Left lung (tissue), 10 donors: ENCODE data around the gene MACROD2. TPM values are rescaled to one million over a fixed set of nuclear protein-coding genes. Genes with fewer than 3 reads are reported as not detected.
A peak's percentile ranks its signal among the peaks of the same experiment; 100 is the strongest.

Experiments used
- ATAC-seq: fragments of 200-7000 bp; cut with Tn5 transposase; one replicate; pipeline ENCODE4 v1.9.1; 2020; ENCODE audit warnings: moderate library complexity
- DNase-seq, 4 donors: peaks; one replicate each; pipeline ENCODE4 v3.0.0-alpha.2; 2013 to 2020
- H3K27ac ChIP-seq, 2 donors: fragments of 200-600 bp; sonication (generic) in 1 of 2; one replicate each; pipeline versions ENCODE4 v1.5.0 to v1.8.0; 2020 to 2021
- H3K27me3 ChIP-seq, 2 donors: fragments of 200-600 bp; sonication (generic) in 1 of 2; one replicate each; pipeline versions ENCODE4 v1.5.0 to v1.8.0; 2020 to 2021
- H3K36me3 ChIP-seq, 2 donors: fragments of 200-600 bp; sonication (generic) in 1 of 2; one replicate each; pipeline versions ENCODE4 v1.5.0 to v1.8.0; 2020 to 2021
- H3K4me1 ChIP-seq, 2 donors: fragments of 200-600 bp; one replicate each; pipeline ENCODE4 v1.8.0; 2021
- H3K4me3 ChIP-seq, 2 donors: fragments of 200-600 bp; sonication (generic) in 1 of 2; one replicate each; pipeline versions ENCODE4 v1.5.0 to v1.8.0; 2020 to 2021; ENCODE audit warnings: mild to moderate bottlenecking in 1 of 2
- H3K9me3 ChIP-seq, 2 donors: fragments of 200-600 bp; sonication (generic) in 1 of 2; one replicate each; pipeline versions ENCODE4 v1.5.0 to v1.8.0; 2020 to 2021
- intact Hi-C, 2 donors: fragments of 100-400 bp; cut with DNase I; formaldehyde crosslinking; loops; one replicate each; pipeline versions ENCODE4 v1.11.2 to v1.14.2; 2022
- polyA plus RNA-seq, 6 donors: library from polyadenylated mRNA; unstranded; fragments of 120-200 nt; gene quantifications; one replicate each; pipeline ENCODE4 v1.2.1, GENCODE V29; 2013; ENCODE audit not compliant: insufficient read length in 6 of 6
- total RNA-seq, 2 donors: library from RNA; stranded (reverse); fragmentation: NEBNext Ultra II Directional; extraction: Animal tissue kit (Norgen Biotek cat#: 25700); gene quantifications; one replicate each; pipeline ENCODE4 v1.2.1, GENCODE V29; 2021
- TF ChIP-seq, protein P1 (sequence below), 2 donors: fragments of 200-600 bp; sonication (generic) in 1 of 2; IDR thresholded peaks; one replicate each; pipeline versions ENCODE4 v1.5.0 to v1.8.0; 2021; ENCODE audit warnings: antibody characterized with exemption in 2 of 2
- donor health status: DM: no; HTN: yes; CAD: no.
- donor health status: DM: no; HTN: no; CAD: no.

The MACROD2 gene
- total and polyA plus RNA-seq, 8 donors: 6.1 to 23.6 (median 8.9) TPM

DNA sequence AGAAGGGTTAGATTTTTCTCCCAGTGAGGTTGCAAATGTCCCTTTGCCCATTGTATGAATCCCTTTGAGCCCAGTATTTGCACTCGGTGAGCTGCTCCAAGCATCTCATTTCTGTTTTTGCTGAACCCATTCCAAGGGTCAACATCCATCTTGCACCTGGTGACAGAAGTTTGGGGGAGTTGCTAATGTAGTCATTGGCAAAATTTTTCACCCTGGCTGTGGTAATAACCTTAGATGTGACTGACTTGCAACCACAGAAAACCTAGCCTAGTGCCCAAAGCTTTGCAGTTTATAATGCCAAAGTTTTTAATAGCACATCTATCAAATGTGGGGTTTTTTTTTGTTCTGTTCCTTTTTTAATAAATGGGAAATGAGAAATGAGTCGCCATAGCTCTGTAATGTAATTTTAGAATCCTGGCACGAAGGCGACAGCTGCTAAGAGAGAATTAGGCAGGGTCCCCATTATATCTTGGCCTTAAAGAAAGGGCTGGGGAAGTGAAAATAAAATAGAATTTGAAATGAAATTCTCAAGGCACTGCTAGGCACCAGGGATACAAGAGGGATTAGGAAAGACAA lies 1895.2 kb downstream of the MACROD2 start:
- H3K9me3 ChIP-seq: no peaks in the 10 kb centered on the region
- no peak overlapping the region for H3K4me3 ChIP-seq
- H3K4me1 ChIP-seq: no peaks in the 10 kb centered on the region
- DNase-seq (no peak), ATAC-seq (no peak)
- H3K36me3 ChIP-seq: no peaks in the 10 kb centered on the region
- TF ChIP-seq, protein P1, sequence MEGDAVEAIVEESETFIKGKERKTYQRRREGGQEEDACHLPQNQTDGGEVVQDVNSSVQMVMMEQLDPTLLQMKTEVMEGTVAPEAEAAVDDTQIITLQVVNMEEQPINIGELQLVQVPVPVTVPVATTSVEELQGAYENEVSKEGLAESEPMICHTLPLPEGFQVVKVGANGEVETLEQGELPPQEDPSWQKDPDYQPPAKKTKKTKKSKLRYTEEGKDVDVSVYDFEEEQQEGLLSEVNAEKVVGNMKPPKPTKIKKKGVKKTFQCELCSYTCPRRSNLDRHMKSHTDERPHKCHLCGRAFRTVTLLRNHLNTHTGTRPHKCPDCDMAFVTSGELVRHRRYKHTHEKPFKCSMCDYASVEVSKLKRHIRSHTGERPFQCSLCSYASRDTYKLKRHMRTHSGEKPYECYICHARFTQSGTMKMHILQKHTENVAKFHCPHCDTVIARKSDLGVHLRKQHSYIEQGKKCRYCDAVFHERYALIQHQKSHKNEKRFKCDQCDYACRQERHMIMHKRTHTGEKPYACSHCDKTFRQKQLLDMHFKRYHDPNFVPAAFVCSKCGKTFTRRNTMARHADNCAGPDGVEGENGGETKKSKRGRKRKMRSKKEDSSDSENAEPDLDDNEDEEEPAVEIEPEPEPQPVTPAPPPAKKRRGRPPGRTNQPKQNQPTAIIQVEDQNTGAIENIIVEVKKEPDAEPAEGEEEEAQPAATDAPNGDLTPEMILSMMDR (IDR thresholded peaks at IDR 0.05): no peak
- intact Hi-C loops: no loop called here
- no peaks in the 10 kb centered on the region for H3K27me3 ChIP-seq
- no peak overlapping the region for H3K27ac ChIP-seq

GRCh38 chr20:15895126-15895525 lies 1899.8 kb downstream of the MACROD2 start:
- H3K27ac ChIP-seq: no peak overlapping the region
- no peak overlapping the region for H3K4me3 ChIP-seq
- TF ChIP-seq, protein P1 (IDR thresholded peaks at IDR 0.05): no peak
- no peaks in the 10 kb centered on the region for H3K36me3 ChIP-seq
- no peak for ATAC-seq
- no peaks in the 10 kb centered on the region for H3K4me1 ChIP-seq
- H3K27me3 ChIP-seq: no peaks in the 10 kb centered on the region
- H3K9me3 ChIP-seq: no peaks in the 10 kb centered on the region
- intact Hi-C loops: no loop called here
- no peak for DNase-seq

GRCh38 chr20:15895560-15896084 lies 1900.3 kb downstream of the MACROD2 start:
- no peaks in the 10 kb centered on the region for H3K9me3 ChIP-seq

DNA sequence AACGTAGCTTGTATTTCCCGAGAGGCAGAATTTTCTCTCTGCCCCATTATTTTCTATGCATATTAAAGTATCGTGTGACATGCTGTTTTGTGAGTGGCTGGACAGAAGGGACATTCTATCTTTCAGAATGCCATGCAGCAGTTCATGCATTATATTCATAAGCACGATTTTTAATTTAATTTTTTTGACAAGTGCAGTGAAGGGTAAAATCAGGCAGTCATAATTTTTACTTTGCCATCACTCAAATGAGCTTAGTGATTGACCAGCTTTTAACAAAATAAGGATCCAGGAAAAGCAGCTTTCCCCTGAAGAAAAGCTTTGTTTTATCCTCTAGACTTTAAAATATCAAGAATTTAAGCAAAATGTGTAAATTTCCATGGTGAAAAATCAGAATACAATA lies 1904.7 kb downstream of the MACROD2 start:
- H3K36me3 ChIP-seq: no peaks in the 10 kb centered on the region
- DNase-seq: no peak
- intact Hi-C loops: no loop called here

More at GRCh38 chr20:15895560-15896084, 1900.3 kb downstream of the MACROD2 start:
- no peaks in the 10 kb centered on the region for H3K36me3 ChIP-seq
- H3K4me1 ChIP-seq: no peaks in the 10 kb centered on the region
- DNase-seq (peak in 1 of 4 donors; percentile 28), ATAC-seq (no peak)
- TF ChIP-seq, protein P1 (IDR thresholded peaks at IDR 0.05): no peak
- no peaks in the 10 kb centered on the region for H3K27me3 ChIP-seq
- intact Hi-C loops: no loop called here
- no peak overlapping the region for H3K27ac ChIP-seq
- H3K4me3 ChIP-seq: no peak overlapping the region

DNA sequence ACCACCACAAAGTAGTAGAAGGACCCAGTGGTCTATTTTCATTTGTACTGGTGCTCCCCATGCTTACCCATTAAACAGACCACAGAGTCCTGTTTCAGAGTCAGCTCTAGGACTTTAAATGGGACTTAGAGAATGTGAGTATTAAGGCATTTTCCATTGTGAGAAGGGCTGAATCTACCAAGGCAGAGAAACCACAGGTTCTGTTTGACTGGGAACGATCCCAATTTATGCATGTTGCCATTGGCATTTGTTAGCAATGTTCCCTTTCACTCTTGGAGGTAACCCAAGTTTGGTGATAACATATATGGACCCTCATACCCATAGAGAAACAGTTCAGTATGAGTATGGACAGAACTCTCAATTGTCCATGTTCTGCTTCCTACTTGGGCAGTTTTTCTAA lies 1905.1 kb downstream of the MACROD2 start:
- H3K27me3 ChIP-seq: no peaks in the 10 kb centered on the region
- H3K36me3 ChIP-seq: no peaks in the 10 kb centered on the region
- DNase-seq (no peak), ATAC-seq (no peak)
- no peaks in the 10 kb centered on the region for H3K9me3 ChIP-seq
- no peaks in the 10 kb centered on the region for H3K4me1 ChIP-seq
- H3K27ac ChIP-seq: no peak overlapping the region
- TF ChIP-seq, protein P1 (IDR thresholded peaks at IDR 0.05): no peak
- intact Hi-C loops: no loop called here
- H3K4me3 ChIP-seq: no peak overlapping the region

More for the DNA sequence above, 1904.7 kb downstream of the MACROD2 start:
- TF ChIP-seq, protein P1 (IDR thresholded peaks at IDR 0.05): no peak
- Histone ChIP-seq H3K9me3 (no peaks in the 10 kb centered on the region), H3K27me3 (no peaks in the 10 kb centered on the region), H3K27ac (no peak overlapping the region), H3K4me1 (no peaks in the 10 kb centered on the region), H3K4me3 (no peak overlapping the region)
- no peak for ATAC-seq
